22Rv1 (cell line): ENCODE measurements around the gene AK9.

Experiments
- H3K27ac ChIP-seq: fragments of 450-650 bp; 2 replicates; pipeline ENCODE4 v1.5.1; 2017
- ZFX ChIP-seq: fragments of 450-650 bp; IDR thresholded peaks from 2 replicates; pipeline ENCODE4 v1.6.1; 2017; ENCODE audit warnings: antibody characterized with exemption, borderline replicate concordance
- TF ChIP-seq, protein P1 (sequence below): fragments of 450-650 bp; IDR thresholded peaks from 2 replicates; pipeline ENCODE4 v1.5.1; 2017; ENCODE audit warnings: mild to moderate bottlenecking

AK9 gene

GRCh38 chr6:109482905-109483734, 207.9 kb downstream of the AK9 start, which contains the start of gene ZBTB24:
Gene ZBTB24 (minus strand): TSS chr6:109483219. CDS start chr6:109482026, 1,193 bp downstream.
- TF ChIP-seq ZFX: no peak
- TF ChIP-seq, protein P1, sequence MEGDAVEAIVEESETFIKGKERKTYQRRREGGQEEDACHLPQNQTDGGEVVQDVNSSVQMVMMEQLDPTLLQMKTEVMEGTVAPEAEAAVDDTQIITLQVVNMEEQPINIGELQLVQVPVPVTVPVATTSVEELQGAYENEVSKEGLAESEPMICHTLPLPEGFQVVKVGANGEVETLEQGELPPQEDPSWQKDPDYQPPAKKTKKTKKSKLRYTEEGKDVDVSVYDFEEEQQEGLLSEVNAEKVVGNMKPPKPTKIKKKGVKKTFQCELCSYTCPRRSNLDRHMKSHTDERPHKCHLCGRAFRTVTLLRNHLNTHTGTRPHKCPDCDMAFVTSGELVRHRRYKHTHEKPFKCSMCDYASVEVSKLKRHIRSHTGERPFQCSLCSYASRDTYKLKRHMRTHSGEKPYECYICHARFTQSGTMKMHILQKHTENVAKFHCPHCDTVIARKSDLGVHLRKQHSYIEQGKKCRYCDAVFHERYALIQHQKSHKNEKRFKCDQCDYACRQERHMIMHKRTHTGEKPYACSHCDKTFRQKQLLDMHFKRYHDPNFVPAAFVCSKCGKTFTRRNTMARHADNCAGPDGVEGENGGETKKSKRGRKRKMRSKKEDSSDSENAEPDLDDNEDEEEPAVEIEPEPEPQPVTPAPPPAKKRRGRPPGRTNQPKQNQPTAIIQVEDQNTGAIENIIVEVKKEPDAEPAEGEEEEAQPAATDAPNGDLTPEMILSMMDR: no peak
- peak within 1 kb of the TSS; percentile 68 for H3K27ac ChIP-seq

GRCh38 chr6:109480993-109481480, 210.0 kb downstream of the AK9 start:
- TF ChIP-seq, protein P1: no peak
- TF ChIP-seq ZFX: no peak
- H3K27ac ChIP-seq: no peak overlapping the region

DNA sequence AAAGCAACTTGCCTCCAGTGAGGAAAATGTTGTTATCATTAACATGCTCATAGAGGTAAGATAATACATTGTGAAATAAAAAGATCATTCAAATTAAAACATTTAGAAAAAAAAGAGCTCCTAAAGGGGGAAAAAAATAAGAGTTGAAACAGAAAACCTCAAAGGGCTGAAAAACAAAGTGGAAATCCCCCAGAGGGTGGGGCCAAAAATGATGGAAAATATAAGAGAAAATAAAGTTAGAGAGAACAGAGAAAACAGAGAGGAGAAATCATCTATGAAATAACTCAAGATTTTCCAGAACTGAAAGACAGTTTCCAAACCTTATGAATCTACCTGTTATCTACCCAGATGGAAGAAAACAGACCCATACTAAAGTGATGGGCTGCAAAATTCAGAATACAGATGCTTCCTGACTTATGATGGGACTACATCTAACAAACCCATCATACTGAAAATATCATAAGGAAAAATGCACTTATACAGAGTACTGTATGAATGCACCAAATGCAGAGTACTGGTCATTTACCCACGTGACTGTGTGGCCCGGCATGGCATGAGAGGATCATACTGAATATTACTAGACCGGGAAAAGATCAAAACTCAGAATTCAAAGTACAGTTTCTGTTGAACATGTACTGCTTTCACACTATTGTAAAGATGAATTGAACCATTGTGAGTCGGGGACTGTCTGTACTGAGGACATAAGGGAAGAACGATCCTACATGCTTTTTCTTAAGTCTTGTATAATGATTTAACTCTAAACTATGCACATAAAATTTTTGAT, 212.0 kb downstream of the AK9 start:
- no peak overlapping the region for H3K27ac ChIP-seq
- TF ChIP-seq ZFX: no peak
- TF ChIP-seq, protein P1: no peak

DNA sequence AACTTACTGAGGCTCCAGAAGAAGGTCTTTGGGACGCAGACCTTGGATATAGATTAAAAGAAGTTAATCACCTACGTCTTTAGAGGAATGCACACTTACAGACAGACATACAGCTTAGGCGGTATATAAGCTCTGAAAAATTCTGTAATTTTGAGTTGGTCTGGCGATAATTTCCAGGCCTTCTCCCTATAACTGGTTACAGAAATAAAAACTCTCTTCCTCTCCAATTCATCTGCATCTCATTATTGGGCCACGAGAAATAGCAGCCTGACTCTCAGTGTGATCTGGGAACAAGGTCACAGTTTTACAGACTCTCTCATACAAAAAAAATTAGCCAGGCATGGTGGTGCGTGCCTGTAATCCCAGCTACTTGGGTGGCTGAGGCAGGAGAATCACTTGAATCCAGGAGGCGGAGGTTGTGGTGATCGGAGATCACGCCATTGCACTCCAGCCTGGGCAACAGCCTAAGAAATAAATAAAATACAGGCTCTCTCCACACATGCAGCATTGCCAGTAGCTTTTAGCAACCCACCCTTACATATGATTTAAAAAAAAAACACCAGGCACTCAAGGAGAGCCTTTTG, 212.7 kb downstream of the AK9 start:
- TF ChIP-seq, protein P1: no peak
- TF ChIP-seq ZFX: no peak
- H3K27ac ChIP-seq: no peak overlapping the region

GRCh38 chr6:109477725-109478124, 213.3 kb downstream of the AK9 start:
- TF ChIP-seq, protein P1: no peak
- no peak for TF ChIP-seq ZFX
- no peak overlapping the region for H3K27ac ChIP-seq

GRCh38 chr6:109477184-109477583, 213.8 kb downstream of the AK9 start:
- TF ChIP-seq ZFX: no peak
- TF ChIP-seq, protein P1: no peak
- H3K27ac ChIP-seq: no peak overlapping the region
